OCI-LY7 (cell line): ENCODE results near the gene PTPRM. TPM values are rescaled to one million over a fixed set of nuclear protein-coding genes. Genes with fewer than 3 reads are reported as not detected.

Experiments
- BruUV-seq: library from RNA; stranded (reverse); fragments of 400-500 nt; replicated peaks from 2 replicates; lab custom pipeline; 2021; lab: Mats Ljungman, UMichigan
- CTCF ChIA-PET: fragments of 300-600 bp; sonication (Branson Sonifier 250); formaldehyde crosslinking; loops from one replicate; lab custom pipeline; 2022; ENCODE audit warnings: antibody characterized with exemption; ENCODE audit not compliant: unreplicated experiment; lab: Charles Lee
- POLR2A ChIA-PET: fragments of 300-600 bp; sonication (Branson Sonifier 250); formaldehyde crosslinking; loops from one replicate; lab custom pipeline; 2022; ENCODE audit warnings: antibody characterized with exemption; lab: Charles Lee
- DNase-seq: peaks from one replicate; pipeline ENCODE4 v3.0.0-alpha.2; 2015; ENCODE audit warnings: low spot score
- H2AFZ ChIP-seq: fragments of 200-600 bp; sonication (generic), shearing (Covaris generic); 2 replicates; pipeline ENCODE4 v1.6.1; 2014; ENCODE audit warnings: mild to moderate bottlenecking, antibody characterized with exemption, low read length, moderate library complexity
- H3K27ac ChIP-seq: fragments of 200-600 bp; sonication (generic); 2 replicates; pipeline ENCODE4 v1.5.1; 2014; ENCODE audit warnings: mixed run types, low read depth, mild to moderate bottlenecking, moderate library complexity, low read length, inconsistent platforms; ENCODE audit not compliant: poor library complexity, severe bottlenecking
- H3K36me3 ChIP-seq: fragments of 200-600 bp; sonication (generic); 2 replicates; pipeline ENCODE4 v1.6.1; 2014; ENCODE audit warnings: mild to moderate bottlenecking, antibody characterized with exemption, low read length, moderate library complexity, mixed read lengths; ENCODE audit not compliant: insufficient read depth
- H3K4me1 ChIP-seq: fragments of 200-600 bp; sonication (generic); 2 replicates; pipeline ENCODE4 v1.5.1; 2014; ENCODE audit warnings: mild to moderate bottlenecking, low read length; ENCODE audit not compliant: insufficient read depth, poor library complexity, severe bottlenecking
- H3K4me2 ChIP-seq: fragments of 200-600 bp; sonication (generic); 2 replicates; pipeline ENCODE4 v1.6.1; 2014; ENCODE audit warnings: mild to moderate bottlenecking, low read length
- H3K4me3 ChIP-seq: fragments of 200-600 bp; sonication (generic); 2 replicates; pipeline ENCODE4 v1.5.1; 2014; ENCODE audit warnings: mild to moderate bottlenecking, low read depth, low read length; ENCODE audit not compliant: poor library complexity, severe bottlenecking
- H3K79me2 ChIP-seq: fragments of 200-600 bp; sonication (generic); 2 replicates; pipeline ENCODE4 v1.6.1; 2016; ENCODE audit warnings: low read depth, mild to moderate bottlenecking, low read length, moderate library complexity, mixed read lengths; ENCODE audit not compliant: insufficient read depth
- H3K9me2 ChIP-seq: fragments of 200-600 bp; sonication (generic); 2 replicates; pipeline ENCODE4 v1.6.1; 2016; ENCODE audit warnings: mild to moderate bottlenecking, low read length, mixed read lengths; ENCODE audit not compliant: insufficient read depth
- H3K9me3 ChIP-seq: fragments of 200-600 bp; sonication (generic); 2 replicates; pipeline ENCODE4 v1.6.1; 2014; ENCODE audit warnings: mild to moderate bottlenecking, mixed run types, low read length, mixed read lengths
- H4K20me1 ChIP-seq: fragments of 200-600 bp; sonication (generic); 2 replicates; pipeline ENCODE4 v1.6.1; 2014; ENCODE audit warnings: mild to moderate bottlenecking, antibody characterized with exemption, low read length, moderate library complexity, mixed read lengths; ENCODE audit not compliant: insufficient read depth
- CTCF ChIP-seq: fragments of 200-600 bp; sonication (generic); conservative IDR thresholded peaks from 2 replicates; pipeline ENCODE4 v1.5.1; 2014; ENCODE audit warnings: mild to moderate bottlenecking, antibody characterized with exemption, low read length, moderate library complexity, mixed read lengths
- EZH2phosphoT487 ChIP-seq: fragments of 200-600 bp; sonication (generic); IDR thresholded peaks from 2 replicates; pipeline ENCODE4 v1.6.1; 2018; ENCODE audit warnings: low read depth, borderline replicate concordance, mild to moderate bottlenecking, mixed run types, antibody characterized with exemption, low read length, moderate library complexity, mixed read lengths
- intact Hi-C: fragments of 100-400 bp; cut with micrococcal nuclease; formaldehyde crosslinking; loops from one replicate; pipeline ENCODE4 v1.10.0; 2022; ENCODE audit not compliant: unreplicated experiment
- total RNA-seq, 2 experiments: library from RNA; depleted of rRNA in 1 of 2; stranded (reverse); fragments of >200 nt in 1 of 2; shearing (Covaris generic) in 1 of 2; gene quantifications; 2 replicates each; pipeline ENCODE4 v1.2.3, GENCODE V29; 2014 to 2022

PTPRM gene
- total RNA-seq, 2 experiments from 2014 or later, result not detected

GRCh38 chr18:8121942-8122480, 554.9 kb downstream of the PTPRM start:
- no peaks in the 10 kb centered on the region for H3K36me3 ChIP-seq
- no peak overlapping the region for H3K4me2 ChIP-seq
- H3K4me3 ChIP-seq, result no peak overlapping the region
- H3K27ac ChIP-seq, result no peak overlapping the region
- H3K9me2 ChIP-seq, result no peaks in the 10 kb centered on the region
- no peaks in the 10 kb centered on the region for H3K79me2 ChIP-seq
- POLR2A ChIA-PET, result interaction anchor here (0.9 kb wide), 1 partner anchor 20 kb away, joined by 3 read pairs; no protein-coding TSS in a partner anchor
- TF ChIP-seq CTCF (no peak), EZH2phosphoT487 (no peak)
- H2AFZ ChIP-seq, result no peak overlapping the region
- no peak for DNase-seq
- intact Hi-C loops, result no loop called here
- no TSS peak for BruUV-seq
- H4K20me1 ChIP-seq, result no peaks in the 10 kb centered on the region
- no peaks in the 10 kb centered on the region for H3K4me1 ChIP-seq
- no peaks in the 10 kb centered on the region for H3K9me3 ChIP-seq
- CTCF ChIA-PET, result no interaction called here

GRCh38 chr18:8124232-8125146, 557.4 kb downstream of the PTPRM start:
- Histone ChIP-seq H2AFZ (no peak overlapping the region), H3K4me2 (no peak overlapping the region), H4K20me1 (no peaks in the 10 kb centered on the region), H3K9me2 (no peaks in the 10 kb centered on the region), H3K79me2 (no peaks in the 10 kb centered on the region), H3K4me3 (no peak overlapping the region), H3K27ac (no peak overlapping the region), H3K9me3 (no peaks in the 10 kb centered on the region), H3K4me1 (no peaks in the 10 kb centered on the region), H3K36me3 (no peaks in the 10 kb centered on the region)
- CTCF ChIA-PET, result no interaction called here
- BruUV-seq, result no TSS peak
- intact Hi-C loops, result no loop called here
- DNase-seq, result no peak
- POLR2A ChIA-PET, result no interaction called here
- TF ChIP-seq CTCF, result no peak

- H3K9me2 ChIP-seq, result no peaks in the 10 kb centered on the region
- H3K79me2 ChIP-seq, result no peaks in the 10 kb centered on the region
- H3K4me2 ChIP-seq, result no peak overlapping the region
- no TSS peak for BruUV-seq
- CTCF ChIA-PET, result no interaction called here
- H4K20me1 ChIP-seq, result no peaks in the 10 kb centered on the region
- H2AFZ ChIP-seq, result no peak overlapping the region
- H3K4me1 ChIP-seq, result no peaks in the 10 kb centered on the region
- TF ChIP-seq CTCF (no peak), EZH2phosphoT487 (no peak)
- H3K36me3 ChIP-seq, result no peaks in the 10 kb centered on the region
- POLR2A ChIA-PET, result no interaction called here
- H3K9me3 ChIP-seq, result no peaks in the 10 kb centered on the region
- DNase-seq, result no peak
- intact Hi-C loops, result no loop called here
- no peak overlapping the region for H3K4me3 ChIP-seq
- no peak overlapping the region for H3K27ac ChIP-seq
Observed at GRCh38 chr18:8130096-8130495, 563.0 kb downstream of the PTPRM start.
